A549 treated with GW870086 at 1 μM for 4 hours (cell line): Measurements from ENCODE around the gene C1QTNF12. TPM values are rescaled to one million over a fixed set of nuclear protein-coding genes. Genes with fewer than 3 reads are reported as not detected.

ENCODE experiments used
- total RNA-seq: library from RNA; stranded (reverse); fragments of 200-300 nt; extraction: Qiagen RNA extraction; gene quantifications from 5 replicates; pipeline ENCODE4 v1.2.3, GENCODE V29; 2022; ENCODE audit warnings: low read depth

Gene C1QTNF12
- total RNA-seq: 0.98 to 1.7 TPM (median 1.6 TPM) in 5 replicates

DNA sequence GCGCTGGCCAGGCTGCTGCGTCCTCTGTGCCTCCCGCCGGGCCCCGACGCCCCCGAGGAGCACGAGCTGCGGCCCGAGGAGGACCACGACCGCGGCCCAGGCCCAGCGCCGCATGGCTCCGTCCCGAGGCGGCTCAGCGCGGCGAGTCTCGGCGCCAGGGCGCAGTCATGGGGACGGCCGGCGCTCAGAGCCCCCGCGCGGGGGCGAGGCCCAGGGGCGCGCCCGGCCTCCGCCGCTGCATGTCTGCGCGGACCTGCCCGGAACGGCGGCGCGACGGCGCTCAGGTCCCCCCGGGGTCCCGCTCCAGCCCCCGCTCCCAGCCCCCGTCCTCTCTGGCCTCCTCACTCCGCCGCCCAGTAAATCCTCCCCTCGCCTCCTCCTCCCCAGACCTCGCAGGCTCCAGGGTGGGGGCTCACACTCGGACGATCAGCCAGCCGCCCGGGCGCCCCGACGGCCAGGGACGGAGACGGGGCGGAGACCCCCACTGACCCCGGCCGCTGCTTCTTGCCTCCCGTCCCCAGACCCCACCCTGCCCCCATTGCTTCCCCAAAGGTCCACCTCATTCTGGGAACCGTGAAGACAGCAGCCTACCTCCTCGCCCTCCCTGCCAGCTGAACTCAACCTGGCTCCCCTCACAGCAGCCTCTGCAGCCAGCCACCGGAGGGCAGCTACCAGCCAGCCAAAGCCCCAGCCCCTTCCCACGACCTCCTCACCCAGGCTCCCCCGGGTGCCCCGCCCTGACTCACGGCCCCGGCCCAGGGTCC lies at the start of gene C1QTNF12:
Gene C1QTNF12 (minus strand): TSS at position 146 of the 764 bp plus-strand sequence. CDS start 32 bp downstream, at position 114.

DNA sequence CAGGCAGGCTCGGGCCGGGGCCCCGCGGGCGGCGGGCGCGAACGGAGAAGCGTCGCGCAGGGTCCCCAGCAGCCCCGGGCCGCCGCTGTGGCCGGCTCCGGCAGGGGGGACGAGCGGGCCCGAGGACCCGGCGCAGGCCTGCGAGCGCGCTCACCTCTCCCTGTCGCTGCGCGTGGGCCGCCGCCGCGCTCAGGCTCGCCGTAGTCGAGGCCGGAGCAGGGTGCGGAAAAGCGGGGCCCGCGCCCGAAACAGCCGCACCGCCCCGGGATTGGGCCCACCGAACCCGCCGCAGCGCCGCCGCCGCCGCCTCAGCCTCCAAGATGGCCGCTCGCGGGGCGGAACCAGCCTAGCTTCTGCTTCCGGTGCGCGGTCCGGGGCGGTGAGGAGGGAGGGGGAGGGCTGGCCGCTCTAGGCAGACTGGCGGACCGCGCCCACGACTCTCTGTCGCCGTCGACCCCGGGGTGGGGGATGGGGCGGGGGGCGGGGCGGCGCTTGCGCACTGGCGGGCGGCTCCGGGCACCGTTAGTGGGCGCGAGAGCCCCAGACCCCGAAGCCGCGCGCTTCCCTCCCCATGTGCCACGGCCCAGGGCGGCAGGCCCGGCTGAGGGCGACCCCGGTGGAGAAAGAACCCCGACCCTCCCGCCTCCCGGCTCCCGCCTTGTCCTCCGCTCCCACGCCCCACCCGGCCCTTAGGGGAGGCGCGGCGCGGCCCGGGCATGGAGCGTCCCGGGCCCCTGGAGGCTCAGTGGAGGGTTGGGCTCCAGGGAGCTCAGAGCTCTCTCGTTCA lies 27.2 kb upstream of the C1QTNF12 start, which contains the start of gene UBE2J2:
Gene UBE2J2 (minus strand): TSS at position 343 of the 787 bp plus-strand sequence. CDS start 5,862 bp downstream, outside the sequence.

GRCh38 chr1:1232208-1232795 lies 14.2 kb downstream of the C1QTNF12 start, which contains the start of gene B3GALT6:
TSS of gene B3GALT6 (plus strand) at chr1:1232237. CDS start at chr1:1232279, 42 bp downstream.

DNA sequence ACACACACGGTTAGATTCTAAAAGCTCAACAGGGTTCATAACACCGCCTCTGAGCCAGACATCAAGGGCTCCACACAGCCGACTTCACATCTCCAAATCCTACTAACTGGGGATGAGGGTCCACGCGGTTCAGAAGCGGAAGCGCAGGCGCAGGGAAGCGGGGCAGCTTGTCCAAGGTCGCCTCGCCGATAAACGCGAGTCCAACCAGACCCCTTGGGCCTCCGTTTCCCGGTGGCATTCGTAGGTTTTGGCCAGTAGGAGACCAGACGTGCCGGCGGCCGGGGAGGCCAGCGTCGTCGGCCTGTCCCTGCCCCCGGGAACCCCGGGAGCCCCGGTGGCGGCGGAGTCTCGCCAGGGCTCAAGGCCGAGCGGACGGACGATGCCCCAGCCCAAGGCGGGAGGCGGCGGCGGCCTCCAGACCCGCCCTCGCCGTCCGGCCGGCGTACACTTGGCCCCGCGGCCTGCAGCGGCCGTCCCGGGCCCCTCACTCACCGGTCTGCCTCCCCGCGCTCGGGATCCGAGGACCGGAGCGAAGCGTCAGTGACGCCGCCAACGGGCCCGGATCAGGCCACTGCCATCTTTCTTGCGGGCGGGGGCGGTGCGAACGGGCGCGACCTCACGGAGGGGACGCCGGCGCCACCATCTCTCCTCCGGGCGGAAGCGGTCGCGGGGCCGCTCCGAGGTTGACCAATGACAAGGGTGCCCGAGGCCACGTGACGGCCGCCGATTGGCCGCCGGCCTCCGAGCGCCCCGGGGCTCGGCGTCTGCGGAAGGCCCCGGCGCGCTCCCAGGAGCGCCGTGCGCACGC lies 14.9 kb downstream of the C1QTNF12 start, which contains the start of gene SDF4:
Gene SDF4 (minus strand): TSS at position 602 of the 808 bp plus-strand sequence. CDS start 3,229 bp downstream, outside the sequence.

DNA sequence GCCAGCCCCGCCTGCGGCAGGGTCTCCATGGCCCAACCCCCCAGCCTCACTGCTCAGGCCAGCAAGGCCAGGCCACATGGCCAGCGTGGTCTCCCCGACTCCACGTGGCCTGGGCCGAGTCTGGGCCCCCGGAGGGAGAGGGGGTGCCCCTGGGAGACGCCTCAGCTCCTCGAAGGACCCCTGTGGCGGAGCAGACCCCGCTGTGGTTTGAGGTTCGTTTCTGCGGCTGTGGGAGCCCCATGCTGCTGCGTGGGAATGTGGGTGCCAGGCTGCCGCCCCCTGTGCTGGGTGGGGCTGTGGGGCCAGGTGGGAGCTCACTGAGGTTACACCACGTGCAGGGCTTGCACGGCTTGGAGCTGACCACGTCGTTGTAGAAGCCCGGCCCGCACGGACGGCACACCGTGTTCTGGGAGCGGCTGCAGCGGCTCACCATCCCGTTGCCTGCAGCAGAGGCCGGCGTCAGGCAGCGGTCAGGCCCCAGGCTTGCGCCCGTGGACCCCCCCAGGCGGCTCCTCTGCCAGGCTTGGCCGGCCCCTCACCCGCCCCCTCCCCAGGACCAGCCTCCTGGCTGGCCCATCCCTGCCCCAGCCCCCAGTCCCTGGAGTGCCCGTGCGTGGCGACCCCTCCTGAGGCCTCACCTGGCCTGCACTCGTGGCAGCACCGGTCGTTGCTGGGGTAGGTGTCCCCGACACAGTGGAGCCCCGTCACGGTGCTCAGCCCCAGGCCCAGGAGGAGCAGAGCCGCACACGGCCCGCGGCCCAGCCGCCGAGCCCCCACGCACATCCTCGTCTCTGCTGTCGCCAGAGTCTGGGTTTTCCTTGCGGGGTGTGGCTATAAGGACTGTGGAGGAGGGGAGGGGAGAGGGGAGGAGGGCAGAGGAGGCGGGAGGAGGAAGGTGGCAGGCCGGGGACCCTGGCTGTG lies 32.9 kb downstream of the C1QTNF12 start, which contains the start of gene TNFRSF4:
Gene TNFRSF4 (minus strand): TSS at position 809 of the 921 bp plus-strand sequence. CDS start 26 bp downstream, at position 783.

GRCh38 chr1:1206376-1206965 lies 40.1 kb downstream of the C1QTNF12 start, which contains the start of gene TNFRSF18:
TSS of gene TNFRSF18 (minus strand) at chr1:1206592. CDS start at chr1:1206571, 21 bp downstream.

Other genes with a start within 250 kb of the C1QTNF12 start
- 29.4 to 60.9 TPM (median 54.8 TPM) in 5 replicates for gene HES4, start 246.6 kb downstream of the C1QTNF12 start, total RNA-seq
- 19.1 to 22.3 TPM (median 19.9 TPM) in 5 replicates for gene ISG15, start 233.2 kb downstream of the C1QTNF12 start, total RNA-seq
- 76.1 to 112 TPM (median 108 TPM) in 5 replicates for gene AGRN, start 226.6 kb downstream of the C1QTNF12 start, total RNA-seq
- gene RNF223, start 172.4 kb downstream of the C1QTNF12 start, total RNA-seq: 0.14 to 0.42 TPM (median 0.31 TPM) in 5 replicates
- 9.8 to 14.4 TPM (median 13.9 TPM) in 5 replicates for gene C1orf159, start 130.6 kb downstream of the C1QTNF12 start, total RNA-seq
- gene TTLL10, start 72.8 kb downstream of the C1QTNF12 start, total RNA-seq: not detected in 5 replicates
- gene TNFRSF18, start 40.1 kb downstream of the C1QTNF12 start, total RNA-seq: 0.14 to 0.19 TPM in 2 of 5 replicates, not detected in the others
- 0.12 to 0.22 TPM in 2 of 5 replicates, not detected in the others for gene TNFRSF4, start 32.6 kb downstream of the C1QTNF12 start, total RNA-seq
- gene SDF4, start 14.7 kb downstream of the C1QTNF12 start, total RNA-seq: 108 to 134 TPM (median 126 TPM) in 5 replicates
- gene B3GALT6, start 14.5 kb downstream of the C1QTNF12 start, total RNA-seq: 11.1 to 18.4 TPM (median 17.7 TPM) in 5 replicates
- gene UBE2J2, start 27.1 kb upstream of the C1QTNF12 start, total RNA-seq: 38.9 to 49.3 TPM (median 46.2 TPM) in 5 replicates
- 0.77 to 2.1 TPM (median 1.1 TPM) in 5 replicates for gene SCNN1D, start 33.7 kb upstream of the C1QTNF12 start, total RNA-seq
- 11.4 to 15.4 TPM (median 14.5 TPM) in 5 replicates for gene ACAP3, start 61.2 kb upstream of the C1QTNF12 start, total RNA-seq
- 17.2 to 24.7 TPM (median 23.5 TPM) in 5 replicates for gene PUSL1, start 61.9 kb upstream of the C1QTNF12 start, total RNA-seq
- 45.2 to 58.3 TPM (median 56.8 TPM) in 5 replicates for gene INTS11, start 77.9 kb upstream of the C1QTNF12 start, total RNA-seq
- 15.6 to 23.7 TPM (median 21.0 TPM) in 5 replicates for gene CPTP, start 78.1 kb upstream of the C1QTNF12 start, total RNA-seq
- 0.08 to 0.19 TPM (median 0.16 TPM) in 5 replicates for gene TAS1R3, start 84.6 kb upstream of the C1QTNF12 start, total RNA-seq
- gene DVL1, start 102.7 kb upstream of the C1QTNF12 start, total RNA-seq: 51.2 to 74.2 TPM (median 71.4 TPM) in 5 replicates
- gene MXRA8, start 111.8 kb upstream of the C1QTNF12 start, total RNA-seq: 0.11 to 0.62 TPM (median 0.56 TPM) in 4 of 5 replicates, not detected in the other
- 110 to 188 TPM (median 169 TPM) in 5 replicates for gene AURKAIP1, start 128.5 kb upstream of the C1QTNF12 start, total RNA-seq
- gene CCNL2, start 152.6 kb upstream of the C1QTNF12 start, total RNA-seq: 43.5 to 57.6 TPM (median 53.1 TPM) in 5 replicates
- gene MRPL20, start 160.6 kb upstream of the C1QTNF12 start, total RNA-seq: 128 to 156 TPM (median 134 TPM) in 5 replicates
- gene ANKRD65, start 174.6 kb upstream of the C1QTNF12 start, total RNA-seq: 0.06 TPM in 1 of 5 replicates, not detected in the others
- gene VWA1, start 189.0 kb upstream of the C1QTNF12 start, total RNA-seq: 4.4 to 16.3 TPM (median 14.5 TPM) in 5 replicates
- not detected in 5 replicates for gene ATAD3C, start 203.0 kb upstream of the C1QTNF12 start, total RNA-seq
- gene ATAD3B, start 225.0 kb upstream of the C1QTNF12 start, total RNA-seq: 1.4 to 3.9 TPM (median 2.9 TPM) in 5 replicates